Erythroblast (primary cell): ENCODE measurements around the gene ISM1.

ENCODE experiments used
- GATA1 ChIP-seq: IDR thresholded peaks from 2 replicates; pipeline ENCODE4 v1.6.1; 2011; ENCODE audit warnings: low read depth, mild to moderate bottlenecking, control low read depth, low read length, moderate library complexity
- POLR2A ChIP-seq: IDR thresholded peaks from 2 replicates; pipeline ENCODE4 v1.6.1; 2011; ENCODE audit warnings: mild to moderate bottlenecking, low read length

DNA sequence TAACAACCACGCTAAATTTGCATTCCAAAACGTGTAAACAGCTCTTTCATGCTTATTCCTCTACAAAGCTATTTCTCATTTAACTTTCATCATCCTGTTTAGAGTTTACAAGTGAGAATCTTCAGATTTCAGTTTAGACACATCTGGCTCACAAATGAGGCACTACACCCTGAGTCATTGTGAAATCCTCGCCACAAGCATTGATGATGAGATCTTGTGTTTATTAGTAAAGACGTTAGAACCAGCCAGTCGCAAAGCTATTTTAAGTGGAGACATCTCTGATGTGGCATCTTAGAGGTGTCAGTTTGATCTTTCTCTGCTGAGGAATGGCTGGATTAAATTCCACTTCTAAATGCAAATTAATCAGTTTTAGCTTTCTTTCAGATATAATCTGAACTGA lies 8.3 kb upstream of the ISM1 start:
- TF ChIP-seq POLR2A = no peak
- TF ChIP-seq GATA1 = no peak
